B cell (primary cell): ENCODE results near the gene EGFR.

Experiments
- CTCF ChIP-seq: fragments of 200-600 bp; IDR thresholded peaks from one replicate; pipeline ENCODE4 v1.8.0; 2022; ENCODE audit warnings: antibody characterized with exemption, mild to moderate bottlenecking
- EZH2 ChIP-seq: IDR thresholded peaks from 2 replicates; pipeline ENCODE4 v1.6.1; 2012; ENCODE audit warnings: borderline replicate concordance, low read depth, mild to moderate bottlenecking, moderate library complexity, low read length; ENCODE audit not compliant: insufficient read depth, poor library complexity, severe bottlenecking

GRCh38 chr7:55235115-55235514 is 216.3 kb downstream of the EGFR start:
- TF ChIP-seq CTCF (no peak), EZH2 (no peak)
